KG1 (cell line): ENCODE measurements around the gene PILRA.
"Not testable (repeated sequence)": the region's sequence is repeated elsewhere in the genome, so short reads cannot be mapped to it uniquely, and the experiment has no call there.

Source experiments
- DNase-seq: peaks from one replicate; lab custom pipeline; 2025; lab: John Stamatoyannopoulos, UW

The PILRA gene

DNA sequence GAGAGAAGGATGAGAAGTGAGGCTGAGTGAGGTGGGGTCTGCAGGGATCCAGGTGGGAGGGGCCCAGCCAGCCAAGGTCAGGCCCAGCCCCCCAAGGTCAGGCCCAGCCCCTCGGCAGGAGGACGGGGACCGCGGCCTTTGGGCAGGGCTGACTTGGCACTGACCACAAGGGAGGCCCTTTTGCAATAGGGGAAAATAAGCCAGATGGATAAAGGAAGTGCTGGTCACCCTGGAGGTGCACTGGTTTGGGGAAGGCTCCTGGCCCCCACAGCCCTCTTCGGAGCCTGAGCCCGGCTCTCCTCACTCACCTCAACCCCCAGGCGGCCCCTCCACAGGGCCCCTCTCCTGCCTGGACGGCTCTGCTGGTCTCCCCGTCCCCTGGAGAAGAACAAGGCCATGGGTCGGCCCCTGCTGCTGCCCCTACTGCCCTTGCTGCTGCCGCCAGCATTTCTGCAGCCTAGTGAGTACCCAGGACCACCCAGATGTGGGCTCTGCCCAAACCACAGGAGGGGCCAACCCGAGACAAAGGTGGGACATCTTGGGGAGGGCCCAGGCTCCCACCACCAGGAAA lies at the start of gene PILRA:
Gene PILRA, plus strand, starts transcription at position 227 of the 571 bp plus-strand sequence. Its CDS starts 170 bp downstream, at position 397.
- DNase-seq = no peak

DNA sequence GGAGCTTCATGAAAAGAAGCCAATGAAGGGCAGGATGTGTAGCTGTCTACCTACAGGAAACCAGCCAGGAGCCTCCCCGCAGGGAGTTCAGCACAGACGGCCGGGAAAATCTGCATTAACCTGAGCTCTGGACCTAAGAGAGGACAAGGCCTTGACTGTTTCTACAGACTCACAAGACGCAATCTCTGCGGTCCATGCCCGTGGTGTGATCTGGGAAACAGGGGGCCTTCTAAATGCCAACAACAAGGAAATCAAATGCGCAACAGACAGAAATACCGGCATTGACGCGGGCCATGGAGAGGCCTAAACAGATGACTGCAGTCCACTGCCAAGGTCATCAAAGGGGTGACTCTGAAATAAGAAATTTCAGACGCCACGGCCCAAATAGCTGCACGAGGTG lies 49.1 kb upstream of the PILRA start:
- DNase-seq = not testable (repeated sequence)

DNA sequence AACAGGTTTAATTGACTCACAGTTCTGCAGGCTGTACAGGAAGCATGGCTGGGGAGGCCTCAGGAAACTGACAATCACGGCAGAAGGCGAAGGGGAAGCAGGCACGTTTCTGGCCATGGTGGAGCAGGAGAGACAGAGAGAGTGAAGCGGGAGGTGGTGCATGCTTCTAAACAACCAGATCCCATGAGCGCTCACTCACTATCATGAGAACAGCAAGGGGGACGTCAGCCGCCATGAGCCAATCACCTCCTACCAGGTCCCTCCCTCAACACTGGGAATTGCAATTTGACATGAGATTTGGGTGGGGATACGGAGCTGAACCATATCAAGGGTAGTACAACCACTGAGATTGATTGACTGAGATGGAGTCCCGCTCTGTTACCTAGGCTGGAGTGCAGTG lies 47.6 kb upstream of the PILRA start:
- not testable (repeated sequence) for DNase-seq

DNA sequence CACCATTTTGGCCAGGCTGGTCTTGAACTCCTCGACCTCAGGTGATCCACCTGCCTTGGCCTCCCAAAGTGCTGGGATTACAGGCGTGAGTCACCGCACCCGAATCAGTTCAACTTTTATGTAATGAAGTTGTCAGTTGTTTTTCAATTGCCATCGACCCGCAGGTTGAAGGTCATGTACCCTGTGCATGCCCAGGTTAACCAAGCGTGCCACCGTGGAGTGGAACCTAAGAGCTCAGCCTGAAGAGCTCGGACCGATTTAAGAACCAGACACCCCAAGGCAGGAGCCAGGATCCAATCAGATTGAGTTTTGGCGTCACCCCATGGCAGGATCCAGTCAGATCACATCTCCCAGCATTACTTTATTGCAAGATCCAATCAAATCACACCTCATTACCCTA lies 46.4 kb upstream of the PILRA start:
- DNase-seq = not testable (repeated sequence)

DNA sequence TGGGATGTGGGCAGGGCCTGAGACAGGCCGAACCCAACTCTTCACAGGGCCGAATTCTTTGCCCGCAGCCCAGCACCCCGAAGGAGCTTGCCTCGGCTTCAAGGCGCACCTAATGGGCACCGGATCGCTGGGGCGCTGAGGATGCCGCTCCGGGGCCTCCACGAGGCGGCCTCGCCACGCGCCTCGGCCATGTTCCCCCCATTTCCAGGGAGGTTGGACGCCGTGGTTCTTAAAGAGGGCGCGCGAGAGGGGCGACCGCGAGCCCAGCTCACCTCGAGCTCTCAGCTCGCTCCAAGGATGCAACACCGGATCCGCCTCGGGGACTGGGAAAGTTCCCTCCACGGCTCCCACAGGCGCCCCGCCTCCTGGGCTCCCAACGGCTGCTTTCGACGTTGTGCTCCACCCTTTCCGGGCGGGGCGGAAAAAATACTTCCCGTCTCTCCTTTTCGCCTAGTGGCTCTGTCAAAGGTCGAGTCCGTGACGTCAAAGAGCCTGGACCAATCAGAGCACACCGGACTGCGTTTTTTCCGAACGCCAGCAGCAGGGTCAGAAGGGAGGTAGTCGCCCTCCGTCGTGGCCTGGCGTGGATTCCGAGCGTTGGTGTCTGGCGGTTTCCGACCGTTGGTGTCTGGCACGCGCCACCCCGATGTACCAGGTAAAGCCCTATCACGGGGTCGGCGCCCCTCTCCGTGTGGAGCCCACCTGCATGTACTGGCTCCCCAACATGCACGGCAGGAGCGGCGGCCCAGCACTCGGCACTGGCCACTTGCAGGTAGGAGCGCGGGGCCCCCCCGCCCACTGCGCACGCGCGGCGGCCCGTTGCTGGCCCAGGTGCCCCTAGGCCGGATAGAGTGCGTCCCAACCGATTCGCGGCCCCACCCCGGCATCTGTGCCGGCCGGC lies 37.5 kb upstream of the PILRA start:
- DNase-seq = peak; percentile 45

DNA sequence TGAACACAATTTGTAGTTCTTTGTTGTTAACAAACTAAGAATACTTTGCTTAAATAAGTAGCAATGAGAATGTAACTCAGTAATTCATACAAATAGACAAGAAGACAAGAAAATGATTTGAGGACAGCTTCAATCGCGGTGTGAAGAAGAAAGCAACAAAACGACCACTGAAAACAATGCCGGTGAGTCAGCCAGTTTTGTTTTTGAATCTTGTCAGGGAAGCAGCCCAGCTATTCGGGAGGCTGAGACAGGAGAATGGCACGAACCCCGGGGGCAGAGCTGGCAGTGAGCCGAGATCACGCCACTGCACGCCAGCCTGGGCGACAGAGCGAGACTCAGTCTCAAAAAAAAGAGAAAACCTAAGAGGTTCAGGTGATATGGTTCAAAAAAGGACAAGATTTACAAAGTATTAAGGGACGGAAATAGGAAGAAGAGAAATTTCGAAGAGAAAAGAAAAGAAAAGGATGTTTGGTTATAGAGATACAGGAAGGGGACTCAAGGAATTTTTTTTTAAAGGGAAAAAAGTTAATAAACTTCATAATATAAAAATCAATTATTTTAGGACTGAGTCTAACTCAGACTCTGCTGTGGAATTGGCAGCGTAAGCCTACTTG lies 35.1 kb upstream of the PILRA start:
- DNase-seq = not testable (repeated sequence)

DNA sequence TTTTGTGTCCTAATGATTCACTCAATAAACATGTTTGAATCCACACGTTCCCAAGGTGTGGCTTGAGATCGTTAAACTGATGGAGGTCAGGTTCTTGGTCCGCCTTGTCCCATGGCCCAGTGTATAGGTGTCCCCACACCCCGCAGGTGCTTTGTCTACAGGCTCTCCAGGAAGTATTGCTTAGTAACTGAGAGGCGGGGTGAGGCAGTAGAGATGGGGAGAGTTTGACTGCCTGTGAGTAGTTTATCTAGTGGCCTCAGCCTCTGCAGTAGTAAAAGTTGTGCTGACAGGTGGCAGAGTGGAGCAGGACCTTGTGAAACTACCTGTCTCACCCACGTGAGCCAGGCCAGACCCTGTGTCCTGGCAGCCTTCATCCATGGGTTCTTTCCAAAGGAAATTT lies 32.0 kb upstream of the PILRA start:
- DNase-seq = not testable (repeated sequence)

DNA sequence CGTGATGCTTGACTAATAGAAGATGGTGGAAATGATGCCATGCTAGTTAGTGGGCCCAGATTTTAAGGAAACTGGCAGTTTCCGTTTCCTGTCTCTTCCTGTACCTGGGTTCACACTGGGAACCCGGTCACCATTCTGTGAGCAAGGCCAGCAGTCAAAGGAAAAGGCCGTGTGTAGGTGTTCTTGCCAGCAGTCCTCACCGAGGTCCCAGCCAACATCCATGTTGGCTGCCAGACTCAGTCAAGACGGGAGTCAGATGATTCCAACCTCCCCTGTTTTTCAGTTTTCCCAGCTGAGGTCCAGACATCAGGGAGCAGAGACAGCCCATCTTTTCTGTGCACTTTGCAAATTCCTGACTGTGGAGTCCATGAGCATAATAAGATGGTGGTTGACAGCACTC lies 30.5 kb upstream of the PILRA start:
- no peak for DNase-seq

DNA sequence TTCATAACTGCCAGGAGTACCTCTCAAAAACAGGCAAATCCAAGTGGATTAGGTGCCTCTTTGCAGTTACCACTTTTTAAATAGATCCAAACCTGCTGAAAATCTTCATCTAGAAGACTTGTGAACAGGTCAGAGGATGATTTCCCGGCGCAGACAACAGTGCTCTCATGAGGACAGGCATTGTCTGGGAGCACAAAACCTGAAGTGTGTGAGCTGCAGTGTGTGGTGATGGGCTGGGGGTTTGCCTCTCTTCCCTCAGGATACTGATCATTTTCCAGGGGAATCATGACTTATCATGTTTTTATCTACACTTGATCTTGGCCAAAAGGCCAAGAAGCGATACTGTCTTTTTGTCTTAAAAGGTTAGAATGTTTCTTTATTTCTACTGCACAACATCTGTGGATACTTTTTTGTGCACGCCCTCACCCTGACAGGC lies 29.1 kb upstream of the PILRA start:
- not testable (repeated sequence) for DNase-seq

DNA sequence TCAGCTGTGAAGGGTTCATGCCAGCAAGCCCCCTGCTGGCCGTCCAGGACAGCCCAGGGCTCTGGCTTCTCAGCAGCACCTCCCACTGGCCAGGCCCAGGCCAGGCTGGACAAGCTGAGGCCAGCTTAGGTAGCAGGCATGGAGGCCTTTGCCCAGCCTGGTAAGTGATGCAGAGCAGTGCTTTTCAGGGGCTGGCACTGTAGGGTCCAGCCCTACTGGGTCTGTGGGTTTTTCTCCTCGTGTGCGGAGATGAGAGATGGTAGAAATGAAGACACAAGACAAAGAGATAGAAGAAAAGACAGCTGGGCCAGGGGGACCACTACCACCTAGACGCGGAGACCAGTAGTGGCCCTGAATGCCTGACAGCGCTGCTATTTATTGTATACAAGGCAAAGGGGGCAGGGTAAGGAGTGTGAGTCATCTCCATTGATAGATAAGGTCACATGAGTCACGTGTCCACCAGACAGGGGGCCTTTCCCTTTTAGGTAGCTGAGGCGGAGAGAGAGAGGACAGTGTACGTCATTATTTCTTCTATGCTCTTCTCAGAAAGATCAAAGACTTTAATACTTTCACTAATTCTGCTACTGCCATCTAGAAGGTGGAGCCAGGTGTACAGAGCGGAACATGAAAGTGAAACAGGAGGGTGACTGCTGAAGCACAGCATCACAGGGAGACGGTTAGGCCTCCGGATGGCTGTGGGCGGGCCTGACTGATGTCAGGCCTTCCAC lies 28.6 kb upstream of the PILRA start:
- not testable (repeated sequence) for DNase-seq

DNA sequence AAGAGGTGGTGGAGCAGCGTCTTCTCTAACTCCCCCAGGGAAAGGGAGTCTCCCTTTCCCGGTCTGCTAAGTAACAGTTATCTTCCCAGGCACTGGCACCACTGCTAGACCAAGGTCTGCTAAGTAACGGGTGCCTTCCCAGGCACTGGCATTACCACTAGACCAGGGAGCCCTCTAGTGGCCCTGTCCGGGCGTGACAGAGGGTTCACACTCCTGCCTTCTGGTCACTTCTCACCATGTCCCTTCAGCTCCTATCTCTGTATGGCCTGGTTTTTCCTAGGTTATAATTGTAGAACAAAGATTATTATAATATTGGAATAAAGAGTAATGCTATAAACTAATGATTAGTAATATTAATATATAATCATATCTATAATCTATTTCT lies 28.0 kb upstream of the PILRA start:
- not testable (repeated sequence) for DNase-seq

DNA sequence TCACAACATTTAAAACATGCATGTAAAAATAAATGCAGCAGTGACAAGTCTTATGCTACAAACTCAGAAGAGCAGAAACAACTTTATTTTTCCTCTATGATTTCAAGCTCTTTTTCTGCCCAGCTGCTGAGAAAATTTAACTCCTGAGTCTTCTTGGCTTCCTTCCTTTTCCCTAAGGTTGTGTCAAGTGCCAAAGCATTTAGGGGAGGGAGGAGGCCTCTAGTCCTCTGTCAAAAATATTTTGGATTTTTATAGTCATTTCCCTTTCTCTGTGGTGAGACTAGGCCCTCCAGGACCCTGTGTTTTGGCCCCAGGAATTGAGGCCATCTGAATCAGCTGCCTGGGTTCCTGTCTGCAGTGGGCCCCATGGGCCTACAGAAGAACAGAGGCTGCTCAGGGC lies 26.4 kb upstream of the PILRA start:
- no peak for DNase-seq

DNA sequence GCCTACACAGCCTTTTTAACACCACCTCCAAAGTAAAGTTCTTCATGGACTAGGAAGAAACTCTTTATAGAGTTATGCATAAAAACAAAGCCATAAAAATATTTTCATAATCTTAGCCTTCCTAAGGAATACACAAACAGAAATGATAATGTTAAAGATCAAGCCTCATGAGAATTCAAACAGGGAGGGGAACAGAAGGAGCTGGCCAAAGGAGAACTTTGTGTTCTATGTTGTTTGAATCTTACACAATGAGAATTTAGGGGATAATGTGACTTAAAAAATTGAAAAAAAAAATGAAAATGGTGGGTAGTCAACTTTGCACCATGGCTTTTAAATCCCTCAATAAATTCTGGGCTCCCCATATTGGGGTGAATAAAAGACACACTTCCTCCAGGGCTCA lies 24.5 kb upstream of the PILRA start:
- no peak for DNase-seq

DNA sequence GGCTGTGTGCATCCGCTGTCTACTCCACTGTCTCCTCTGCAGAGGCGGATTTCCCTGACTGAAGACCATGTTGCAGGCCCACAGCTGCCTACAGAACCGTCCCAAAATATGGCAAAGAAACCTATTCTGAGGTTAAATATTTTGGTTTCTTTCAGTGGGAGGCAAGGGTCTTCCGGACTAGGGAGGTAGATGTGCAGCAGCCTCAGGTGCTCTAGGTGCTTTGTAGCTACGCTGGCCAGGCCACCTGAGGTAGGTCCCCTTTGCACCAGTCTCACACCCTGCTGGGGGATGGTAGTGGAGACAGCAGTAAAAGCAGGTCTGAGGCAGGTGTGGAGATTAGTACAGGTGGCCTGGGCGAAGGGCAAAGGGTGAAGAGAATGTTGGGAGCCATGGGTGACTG lies 23.5 kb upstream of the PILRA start:
- no peak for DNase-seq

DNA sequence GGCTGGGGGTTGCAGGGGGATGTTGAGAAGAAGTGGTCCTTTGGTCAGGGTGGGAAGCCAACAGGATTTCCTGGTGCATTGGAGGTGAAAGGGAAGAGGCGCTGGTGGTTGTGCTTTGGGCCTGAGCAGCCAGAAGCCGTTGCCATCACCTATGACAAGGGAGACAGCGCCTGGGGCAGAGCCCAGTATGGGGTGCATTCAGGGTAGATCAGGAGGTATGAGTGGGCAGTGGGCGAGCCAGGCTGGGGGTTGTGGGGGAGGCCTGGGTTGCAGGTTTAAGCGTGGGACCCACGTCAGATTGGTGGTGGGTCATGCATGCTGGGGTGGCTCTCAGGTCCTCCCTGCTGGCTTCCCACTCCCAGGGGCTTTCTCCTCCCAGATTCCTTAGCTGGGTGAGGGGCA lies 21.6 kb upstream of the PILRA start:
- DNase-seq = no peak

DNA sequence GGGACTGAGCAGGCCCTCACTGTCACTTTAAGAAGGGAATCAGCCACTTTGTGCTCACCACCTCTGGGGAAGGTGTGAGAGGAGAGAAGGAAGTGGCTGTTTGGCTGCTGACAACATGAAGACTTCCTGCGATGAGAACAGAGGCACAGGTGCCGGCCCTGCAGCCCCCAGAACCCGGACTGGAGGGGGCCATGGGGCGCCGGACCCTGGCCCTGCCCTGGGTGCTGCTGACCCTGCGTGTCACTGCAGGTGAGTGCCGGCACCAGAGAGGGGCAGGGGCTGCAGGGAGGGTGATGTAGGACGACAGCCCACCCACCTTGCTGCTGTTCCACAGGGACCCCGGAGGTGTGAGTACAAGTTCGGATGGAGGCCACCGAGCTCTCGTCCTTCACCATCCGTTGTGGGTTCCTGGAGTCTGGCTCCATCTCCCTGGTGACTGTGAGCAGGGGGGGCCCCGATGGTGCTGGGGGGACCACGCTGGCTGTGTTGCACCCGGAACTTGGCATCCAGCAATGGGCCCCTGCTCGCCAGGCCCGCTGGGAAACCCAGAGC lies 21.0 kb upstream of the PILRA start:
- not testable (repeated sequence) for DNase-seq

DNA sequence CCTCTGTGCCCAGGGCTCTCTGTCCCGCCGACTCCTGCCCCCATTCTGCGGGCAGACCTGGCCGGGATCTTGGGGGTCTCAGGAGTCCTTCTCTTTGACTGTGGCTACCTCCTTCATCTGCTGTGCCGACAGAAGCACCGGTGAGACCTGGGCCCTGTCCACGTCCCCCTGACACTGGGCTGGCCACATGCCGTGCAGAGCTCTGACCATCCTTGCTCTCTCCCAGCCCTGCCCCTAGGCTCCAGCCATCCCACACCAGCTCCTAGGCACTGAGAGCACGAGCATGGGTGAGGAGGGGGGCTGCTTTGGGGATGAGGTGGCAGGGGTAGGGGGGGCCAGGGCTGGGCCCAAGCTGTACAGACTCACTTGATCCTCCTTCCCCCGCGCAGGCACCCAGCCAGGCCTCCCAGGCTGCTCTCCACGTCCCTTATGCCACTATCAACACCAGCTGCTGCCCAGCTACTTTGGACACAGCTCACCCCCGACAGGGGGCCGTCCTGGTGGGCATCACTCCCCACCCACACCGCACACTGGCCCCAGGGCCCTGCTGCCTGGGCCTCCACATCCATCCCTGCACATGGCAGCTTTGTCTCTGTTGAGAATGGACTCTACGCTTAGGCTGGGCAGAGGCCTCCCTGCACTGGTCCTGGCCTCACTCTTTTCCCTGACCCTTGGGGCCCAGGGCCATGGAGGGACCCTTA lies 20.2 kb upstream of the PILRA start:
- no peak for DNase-seq

DNA sequence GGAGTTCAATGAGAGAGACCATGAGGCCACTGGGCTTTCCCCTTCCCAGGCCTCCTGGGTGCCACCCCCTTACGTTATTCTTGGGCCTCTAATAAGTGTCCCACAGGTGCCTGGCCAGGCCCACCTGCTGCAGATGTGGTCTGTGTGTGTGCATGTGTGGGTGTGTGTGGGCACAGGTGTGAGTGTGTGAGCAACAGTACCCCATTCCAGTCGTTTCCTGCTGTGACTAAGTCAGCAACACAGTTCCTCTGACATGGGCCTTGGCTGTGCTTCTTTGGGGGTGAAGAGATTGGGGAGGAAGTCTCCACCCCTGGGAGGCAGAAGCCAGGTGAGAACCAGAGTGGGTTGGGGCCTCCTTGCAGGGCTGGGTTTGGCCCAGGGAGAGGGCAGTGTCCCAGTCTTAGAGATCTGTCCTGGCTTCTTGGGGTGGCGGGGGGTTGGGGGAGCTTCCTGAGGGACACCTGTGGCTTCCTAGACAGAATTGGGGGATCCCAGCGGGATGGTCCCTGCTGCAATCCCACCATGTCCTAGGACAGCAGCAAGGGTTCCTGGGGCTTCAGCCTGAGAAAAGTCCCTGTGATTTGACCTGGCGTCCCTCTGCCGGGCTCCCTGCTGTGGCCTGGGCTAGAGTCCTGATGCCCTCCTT lies 19.5 kb upstream of the PILRA start:
- no peak for DNase-seq

DNA sequence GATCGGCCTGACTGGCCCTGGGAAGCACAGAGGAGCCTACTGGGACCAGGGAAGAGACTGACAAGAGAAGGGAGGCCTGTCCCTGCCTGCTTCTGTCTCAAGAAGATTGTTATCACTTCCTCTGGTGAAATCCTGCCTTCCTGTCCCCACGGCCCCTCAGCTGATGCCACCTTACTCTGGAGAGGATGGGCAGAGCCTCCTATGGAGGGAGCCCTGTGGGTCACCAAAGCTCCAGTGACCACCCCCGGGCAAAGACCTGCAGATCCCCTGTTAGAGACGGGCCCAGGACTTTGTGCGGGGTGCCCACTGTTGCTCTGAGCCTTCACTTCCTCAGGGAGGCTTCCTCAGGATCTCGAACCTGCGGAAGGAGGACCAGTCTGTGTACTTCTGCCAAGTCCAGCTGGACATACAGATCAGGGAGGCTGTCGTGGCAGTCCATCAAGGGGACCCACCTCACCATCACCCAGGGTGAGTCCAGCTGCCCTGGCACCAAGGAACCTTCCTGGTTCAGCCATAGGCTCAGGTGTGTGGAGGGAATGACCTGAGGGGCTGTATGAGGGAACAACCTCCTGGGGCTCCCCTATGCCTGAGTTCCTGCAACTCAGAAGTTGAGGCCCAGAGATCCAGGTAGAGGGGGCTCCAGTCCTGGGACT lies 16.7 kb upstream of the PILRA start:
- no peak for DNase-seq

DNA sequence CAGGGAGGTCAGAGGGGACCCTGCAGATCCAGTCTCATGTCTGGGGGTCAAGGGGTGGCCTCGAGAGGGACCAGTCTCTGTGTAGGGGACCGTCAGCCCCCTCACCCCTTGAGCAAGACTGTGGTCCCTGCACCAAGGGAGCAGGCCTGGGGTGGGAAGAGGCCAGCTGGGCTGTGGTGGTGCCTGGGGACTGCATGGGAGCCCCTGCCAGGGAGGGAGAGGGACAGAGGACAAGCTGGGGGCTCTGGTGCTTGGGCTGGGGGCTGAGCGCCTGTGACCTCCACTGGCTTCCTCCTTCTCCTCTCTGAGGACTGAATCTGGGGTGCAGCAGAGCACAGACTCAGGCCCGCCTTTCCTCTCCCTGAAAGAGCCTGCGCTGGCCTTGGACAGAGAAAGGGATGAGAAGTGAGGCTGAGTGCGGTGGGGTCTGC lies 16.1 kb upstream of the PILRA start:
- no peak for DNase-seq
